ENCODE results near the gene XPNPEP2. TPM values are rescaled to one million over a fixed set of nuclear protein-coding genes. Genes with fewer than 3 reads are reported as not detected.
A peak's percentile ranks its signal among the peaks of the same experiment; 100 is the strongest.

The XPNPEP2 gene
- total RNA-seq, 1 experiment from 2014 or later = not detected

DNA sequence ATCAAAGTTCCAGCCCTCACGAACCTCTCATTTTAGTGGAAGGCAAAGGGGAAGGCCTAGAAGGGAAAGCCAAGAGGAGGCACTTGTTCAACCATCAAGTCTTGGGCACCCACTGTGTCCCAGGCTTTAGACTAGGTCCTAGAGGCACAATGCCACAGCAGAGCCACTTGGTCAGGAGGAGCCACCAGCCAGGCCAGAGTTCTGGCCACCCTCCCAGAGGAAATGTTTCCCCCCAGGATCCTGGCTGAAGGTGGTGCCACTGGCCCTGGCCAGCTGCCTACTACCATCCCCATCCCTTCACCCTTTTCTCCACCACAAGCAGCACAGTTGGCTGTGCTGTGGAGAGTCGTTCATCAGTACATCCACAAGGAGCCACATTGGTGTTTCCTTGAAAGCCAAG, 34.3 kb upstream of the XPNPEP2 start:
- H3K4me1 Mint-ChIP-seq (ENCODE audit: low read depth, unreplicated experiment) = no peaks in the 10 kb centered on the region
- intact Hi-C loops (cut with micrococcal nuclease; ENCODE audit: unreplicated experiment) = no loop called here
- H3K27ac Mint-ChIP-seq (ENCODE audit: unreplicated experiment) = no peak overlapping the region
- no peaks in the 10 kb centered on the region for H3K36me3 Mint-ChIP-seq (ENCODE audit: insufficient read depth, unreplicated experiment)
- BruUV-seq (replicated peaks) = no TSS peak
- TF ChIP-seq, protein P1, sequence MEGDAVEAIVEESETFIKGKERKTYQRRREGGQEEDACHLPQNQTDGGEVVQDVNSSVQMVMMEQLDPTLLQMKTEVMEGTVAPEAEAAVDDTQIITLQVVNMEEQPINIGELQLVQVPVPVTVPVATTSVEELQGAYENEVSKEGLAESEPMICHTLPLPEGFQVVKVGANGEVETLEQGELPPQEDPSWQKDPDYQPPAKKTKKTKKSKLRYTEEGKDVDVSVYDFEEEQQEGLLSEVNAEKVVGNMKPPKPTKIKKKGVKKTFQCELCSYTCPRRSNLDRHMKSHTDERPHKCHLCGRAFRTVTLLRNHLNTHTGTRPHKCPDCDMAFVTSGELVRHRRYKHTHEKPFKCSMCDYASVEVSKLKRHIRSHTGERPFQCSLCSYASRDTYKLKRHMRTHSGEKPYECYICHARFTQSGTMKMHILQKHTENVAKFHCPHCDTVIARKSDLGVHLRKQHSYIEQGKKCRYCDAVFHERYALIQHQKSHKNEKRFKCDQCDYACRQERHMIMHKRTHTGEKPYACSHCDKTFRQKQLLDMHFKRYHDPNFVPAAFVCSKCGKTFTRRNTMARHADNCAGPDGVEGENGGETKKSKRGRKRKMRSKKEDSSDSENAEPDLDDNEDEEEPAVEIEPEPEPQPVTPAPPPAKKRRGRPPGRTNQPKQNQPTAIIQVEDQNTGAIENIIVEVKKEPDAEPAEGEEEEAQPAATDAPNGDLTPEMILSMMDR (IDR thresholded peaks at IDR 0.05; ENCODE audit: unreplicated experiment) = no peak
- H3K9me3 Mint-ChIP-seq (ENCODE audit: low read depth, unreplicated experiment) = no peaks in the 10 kb centered on the region
- H3K4me3 Mint-ChIP-seq (ENCODE audit: low read depth, unreplicated experiment) = no peak overlapping the region
- CTCF ChIA-PET = no interaction called here
- H3K27me3 Mint-ChIP-seq (ENCODE audit: unreplicated experiment) = peaks cover 25% of the 10 kb centered on the region
- DNase-seq = no peak

DNA sequence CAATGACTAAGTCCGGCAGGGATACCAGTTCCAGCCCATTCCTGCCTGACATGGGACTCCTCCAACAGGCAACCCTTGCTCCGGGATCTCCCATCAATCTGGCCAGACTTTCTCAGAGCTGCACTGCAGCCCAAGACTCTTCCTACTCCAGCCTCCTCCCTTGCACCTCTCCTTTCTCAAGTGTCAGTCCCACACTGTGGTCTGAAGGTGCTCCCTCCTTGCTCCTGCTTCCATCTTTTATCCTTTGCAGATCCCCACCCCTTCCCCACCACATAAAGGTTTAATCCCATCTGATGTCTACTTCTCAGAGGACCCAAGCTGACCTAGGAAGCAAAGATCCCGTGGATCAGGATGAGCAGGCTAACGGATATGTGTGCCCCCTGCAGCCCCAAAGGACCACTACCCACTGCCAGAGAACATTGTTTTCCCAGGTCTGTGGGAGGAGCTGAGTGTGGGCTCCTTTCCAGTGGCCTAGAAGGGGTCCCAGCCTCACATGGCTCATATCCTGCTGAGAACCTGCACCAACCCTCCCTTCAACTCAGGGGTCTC, 33.3 kb upstream of the XPNPEP2 start:
- Mint-ChIP-seq H3K27me3 (ENCODE audit: unreplicated experiment) (peaks cover 25% of the 10 kb centered on the region), H3K36me3 (ENCODE audit: insufficient read depth, unreplicated experiment) (no peaks in the 10 kb centered on the region)

DNA sequence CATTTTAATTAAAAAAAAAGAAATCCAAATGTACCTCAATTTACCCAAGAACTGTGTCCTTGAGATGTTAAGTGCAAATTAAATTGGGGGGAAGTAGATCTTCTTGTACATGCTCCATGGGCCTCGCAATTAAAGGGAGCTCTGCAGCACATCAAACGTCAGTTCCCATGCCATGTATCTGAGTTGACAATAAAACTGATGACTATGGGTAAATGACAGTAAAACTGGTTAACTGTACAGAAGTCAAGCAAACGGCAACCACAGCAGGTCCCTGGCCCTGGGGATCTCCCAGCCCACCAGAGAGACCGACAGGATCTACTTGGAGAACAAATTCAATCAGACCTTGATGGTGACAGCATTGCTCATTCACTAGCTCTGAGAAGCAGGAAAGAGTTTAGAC, 32.8 kb upstream of the XPNPEP2 start:
- intact Hi-C loops (cut with micrococcal nuclease; ENCODE audit: unreplicated experiment) = no loop called here
- Mint-ChIP-seq H3K27ac (ENCODE audit: unreplicated experiment) (no peak overlapping the region), H3K27me3 (ENCODE audit: unreplicated experiment) (peaks cover 25% of the 10 kb centered on the region), H3K36me3 (ENCODE audit: insufficient read depth, unreplicated experiment) (no peaks in the 10 kb centered on the region), H3K4me1 (ENCODE audit: low read depth, unreplicated experiment) (no peaks in the 10 kb centered on the region), H3K4me3 (ENCODE audit: low read depth, unreplicated experiment) (no peak overlapping the region), H3K9me3 (ENCODE audit: low read depth, unreplicated experiment) (no peaks in the 10 kb centered on the region)
- no peak for DNase-seq
- no TSS peak for BruUV-seq (replicated peaks)
- TF ChIP-seq, protein P1 (IDR thresholded peaks at IDR 0.05; ENCODE audit: unreplicated experiment) = no peak
- CTCF ChIA-PET = no interaction called here

More for the DNA sequence above, 33.3 kb upstream of the XPNPEP2 start:
- TF ChIP-seq, protein P1 (IDR thresholded peaks at IDR 0.05; ENCODE audit: unreplicated experiment) = no peak
- Mint-ChIP-seq H3K27ac (ENCODE audit: unreplicated experiment) (no peak overlapping the region), H3K9me3 (ENCODE audit: low read depth, unreplicated experiment) (no peaks in the 10 kb centered on the region), H3K4me3 (ENCODE audit: low read depth, unreplicated experiment) (no peak overlapping the region), H3K4me1 (ENCODE audit: low read depth, unreplicated experiment) (no peaks in the 10 kb centered on the region)
- CTCF ChIA-PET = no interaction called here
- no TSS peak for BruUV-seq (replicated peaks)
- intact Hi-C loops (cut with micrococcal nuclease; ENCODE audit: unreplicated experiment) = no loop called here
- no peak for DNase-seq

DNA sequence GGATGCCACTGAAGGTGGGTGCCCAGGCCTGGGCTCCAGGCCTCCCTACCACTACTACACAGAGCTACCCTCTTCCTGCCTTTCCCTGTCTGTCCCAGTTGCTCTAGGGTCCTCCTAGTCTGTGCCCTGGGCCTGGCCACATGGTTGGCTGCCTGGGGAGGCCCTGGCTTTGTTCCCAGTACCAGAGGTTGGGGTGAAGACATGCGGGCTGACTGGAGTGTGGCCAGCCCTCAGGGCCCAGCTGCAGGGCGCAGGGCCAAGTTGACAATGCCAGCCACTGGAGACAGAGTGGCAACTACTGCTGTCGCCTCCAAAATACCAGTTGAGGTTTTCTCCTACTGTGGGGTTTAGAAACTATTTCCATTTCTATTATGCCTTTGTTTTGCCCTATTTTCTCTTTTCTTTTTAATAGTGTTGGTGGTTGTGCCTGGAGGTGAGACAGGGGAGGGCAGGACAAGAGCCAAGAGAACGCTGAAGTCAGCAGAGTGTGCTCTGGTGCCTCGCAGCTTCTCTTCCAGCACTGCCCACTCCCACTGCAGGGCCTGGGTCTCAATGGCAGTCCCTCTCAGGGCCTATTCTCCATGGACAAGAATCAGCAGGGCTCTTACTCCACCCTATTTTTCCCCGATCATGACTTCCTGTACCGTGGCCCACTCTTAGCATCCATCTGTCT, 32.2 kb upstream of the XPNPEP2 start:
- DNase-seq = peak; percentile 2
- BruUV-seq (replicated peaks) = no TSS peak
- no peak overlapping the region for H3K27ac Mint-ChIP-seq (ENCODE audit: unreplicated experiment)
- TF ChIP-seq, protein P1 (IDR thresholded peaks at IDR 0.05; ENCODE audit: unreplicated experiment) = no peak
- H3K9me3 Mint-ChIP-seq (ENCODE audit: low read depth, unreplicated experiment) = no peaks in the 10 kb centered on the region
- H3K4me1 Mint-ChIP-seq (ENCODE audit: low read depth, unreplicated experiment) = no peaks in the 10 kb centered on the region
- H3K36me3 Mint-ChIP-seq (ENCODE audit: insufficient read depth, unreplicated experiment) = no peaks in the 10 kb centered on the region
- intact Hi-C loops (cut with micrococcal nuclease; ENCODE audit: unreplicated experiment) = no loop called here
- peaks cover 25% of the 10 kb centered on the region for H3K27me3 Mint-ChIP-seq (ENCODE audit: unreplicated experiment)
- H3K4me3 Mint-ChIP-seq (ENCODE audit: low read depth, unreplicated experiment) = no peak overlapping the region
- CTCF ChIA-PET = no interaction called here
